Hematopoietic multipotent progenitor cell treated with erythropoietin and hydrocortisone succinate and interleukin-3 and kit ligand, for 15 days (in vitro differentiated cells): ENCODE data around the gene HIVEP1.

ENCODE experiments used
- DNase-seq: peaks from one replicate; pipeline ENCODE4 v3.0.0-alpha.2; 2015; ENCODE audit warnings: low spot score

Gene HIVEP1

GRCh38 chr6:12049165-12049564 is 37.1 kb downstream of the HIVEP1 start:
- no peak for DNase-seq

DNA sequence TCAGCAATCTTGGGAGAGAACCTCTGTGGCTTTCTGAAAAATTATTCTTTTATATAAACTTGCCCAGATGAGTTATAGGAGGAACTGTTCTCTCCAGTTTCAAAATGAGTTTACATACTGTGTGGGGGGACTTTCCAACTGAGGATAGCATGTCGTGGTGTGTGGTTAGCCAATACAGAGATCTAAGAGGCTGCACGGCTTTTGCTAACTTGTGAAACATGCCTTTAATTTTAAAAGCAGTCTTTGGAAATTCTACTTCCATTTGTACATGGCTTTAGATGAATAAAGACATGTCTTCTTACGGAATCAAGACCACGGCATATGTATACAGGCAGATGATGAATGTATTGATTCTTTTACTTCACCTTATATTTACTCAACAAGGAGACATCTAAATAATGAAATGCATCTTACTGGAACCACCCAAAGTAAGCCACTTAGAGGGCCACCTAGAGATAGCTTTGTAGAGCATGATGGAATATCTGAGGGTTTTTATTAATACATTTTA is 39.8 kb downstream of the HIVEP1 start:
- no peak for DNase-seq

DNA sequence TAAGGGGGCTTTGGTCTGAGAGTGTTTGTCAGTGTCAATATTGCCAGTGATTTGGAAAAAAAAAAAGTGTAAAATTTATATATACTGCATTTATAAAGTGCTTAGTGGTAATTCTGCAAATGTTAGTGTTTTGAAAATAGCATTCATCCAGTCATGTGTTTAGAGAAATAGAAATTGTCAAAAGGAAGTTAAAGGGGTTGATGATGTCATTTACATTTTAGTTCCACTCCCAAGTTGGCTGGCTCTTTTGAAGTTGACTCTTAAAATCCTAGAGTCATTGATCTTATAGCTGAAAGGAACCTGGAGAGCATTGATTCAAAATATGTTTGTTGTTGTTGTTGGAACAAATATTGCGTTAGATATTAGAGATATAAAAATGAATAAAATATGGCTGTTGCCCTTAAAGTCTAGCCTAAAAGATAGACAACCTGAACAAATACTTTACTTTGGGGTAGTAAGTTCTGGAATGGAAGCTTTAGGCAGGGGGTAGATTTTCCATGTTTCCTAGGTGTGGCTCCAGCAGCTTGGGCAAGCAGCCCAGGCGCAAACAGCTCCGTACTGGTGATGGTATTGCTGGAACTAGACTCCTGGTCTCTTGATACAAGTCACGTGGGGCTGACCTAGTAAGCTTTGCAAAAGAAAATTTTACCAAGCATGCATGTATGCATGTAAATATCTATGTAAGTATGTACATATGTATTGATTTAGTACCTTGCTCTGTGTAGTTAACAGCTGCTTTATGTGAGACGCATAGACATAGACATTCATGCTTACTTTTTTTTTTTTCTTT is 46.3 kb downstream of the HIVEP1 start:
- no peak for DNase-seq

GRCh38 chr6:12060780-12061609 is 48.9 kb downstream of the HIVEP1 start:
- DNase-seq = no peak

GRCh38 chr6:12062605-12063004 is 50.5 kb downstream of the HIVEP1 start:
- DNase-seq = no peak

- DNase-seq = no peak
These were observed 52.0 kb downstream of the HIVEP1 start for GRCh38 chr6:12064131-12064530.

GRCh38 chr6:12064538-12065071 is 52.5 kb downstream of the HIVEP1 start:
- DNase-seq = no peak

DNA sequence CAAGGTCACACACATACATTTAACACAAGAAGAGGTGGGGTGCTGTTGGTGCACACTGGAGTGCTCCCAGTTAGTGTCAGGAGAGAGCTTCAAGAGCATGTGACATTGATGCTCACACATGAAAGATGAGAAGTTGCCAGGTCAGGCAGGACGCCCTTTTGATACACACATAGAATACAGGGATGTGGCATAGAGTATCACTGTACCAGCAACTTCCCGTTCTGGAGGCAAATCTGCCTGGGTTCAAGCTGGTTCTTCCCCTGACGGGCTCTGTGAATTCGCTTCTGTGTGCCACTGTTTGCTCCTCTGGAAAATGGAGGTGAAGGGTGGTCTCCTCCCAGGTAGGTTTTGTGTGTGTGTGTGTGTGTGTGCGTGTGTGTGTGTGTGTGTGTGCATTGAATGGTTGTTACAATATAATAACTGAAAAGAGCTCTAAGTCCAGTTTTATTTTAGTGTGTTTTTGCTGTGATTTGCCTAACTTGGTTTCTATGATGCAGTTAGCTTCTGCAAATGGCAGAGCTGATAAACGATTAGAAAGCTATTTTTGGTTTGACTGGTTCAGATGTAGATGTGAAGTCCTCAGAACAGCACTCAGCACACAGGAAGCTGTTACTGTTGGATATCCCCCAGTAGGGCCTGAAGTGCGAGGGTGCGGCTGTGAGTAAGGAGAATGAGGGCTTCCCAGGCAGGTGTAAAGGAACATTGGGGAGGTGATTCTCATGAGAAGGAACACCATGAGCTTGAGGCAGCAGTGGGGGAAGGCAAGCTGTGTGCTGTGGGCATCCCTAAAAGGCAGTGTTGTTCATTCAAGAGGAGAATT is 53.4 kb downstream of the HIVEP1 start:
- no peak for DNase-seq

DNA sequence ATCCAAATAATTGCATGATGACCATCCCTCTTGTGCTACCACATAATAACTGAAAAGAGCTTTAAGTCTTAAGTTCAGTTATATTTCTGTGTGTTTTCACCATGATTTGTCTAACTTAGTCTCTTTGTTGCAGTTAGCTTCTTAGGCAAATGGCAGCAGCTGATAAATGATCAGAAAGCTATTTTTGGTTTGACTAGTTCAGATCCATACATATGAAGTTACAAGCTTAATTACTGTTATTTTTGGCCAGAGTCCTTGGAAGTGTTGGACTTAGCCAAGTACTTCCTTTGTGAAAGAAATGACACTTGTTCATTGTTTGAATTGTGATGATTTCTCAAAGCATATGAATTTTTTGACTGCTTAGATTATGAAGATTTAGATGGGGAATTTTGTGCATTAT is 54.2 kb downstream of the HIVEP1 start:
- DNase-seq = no peak

GRCh38 chr6:12068899-12069557 is 56.9 kb downstream of the HIVEP1 start:
- no peak for DNase-seq

GRCh38 chr6:12069891-12070529 is 57.9 kb downstream of the HIVEP1 start:
- no peak for DNase-seq

DNA sequence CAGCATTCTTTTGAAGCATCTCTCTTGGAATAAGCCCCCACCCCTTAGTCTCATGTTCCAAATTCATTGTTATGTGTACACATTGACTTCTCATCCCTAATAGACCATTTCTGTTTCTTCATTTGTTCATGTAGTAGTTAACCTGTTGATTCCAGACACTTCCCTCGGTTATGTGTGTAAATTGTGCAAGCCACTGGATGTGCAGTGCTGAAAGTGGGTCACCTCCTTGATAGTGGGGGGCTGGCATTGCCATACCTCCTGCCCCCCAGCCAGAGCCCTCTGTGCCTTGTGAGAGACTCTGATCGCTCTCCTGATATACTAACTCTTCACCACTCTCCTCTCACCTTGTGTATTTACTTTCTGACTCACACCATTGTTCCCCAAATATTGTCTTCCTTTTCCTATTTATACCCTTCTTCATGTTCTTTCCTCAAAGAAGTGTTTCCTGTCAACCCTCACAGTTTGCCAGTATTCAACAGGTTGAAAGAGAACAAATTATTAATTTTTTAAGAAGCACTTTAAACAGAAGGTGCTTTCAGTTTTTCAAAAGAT is 59.0 kb downstream of the HIVEP1 start:
- no peak for DNase-seq

DNA sequence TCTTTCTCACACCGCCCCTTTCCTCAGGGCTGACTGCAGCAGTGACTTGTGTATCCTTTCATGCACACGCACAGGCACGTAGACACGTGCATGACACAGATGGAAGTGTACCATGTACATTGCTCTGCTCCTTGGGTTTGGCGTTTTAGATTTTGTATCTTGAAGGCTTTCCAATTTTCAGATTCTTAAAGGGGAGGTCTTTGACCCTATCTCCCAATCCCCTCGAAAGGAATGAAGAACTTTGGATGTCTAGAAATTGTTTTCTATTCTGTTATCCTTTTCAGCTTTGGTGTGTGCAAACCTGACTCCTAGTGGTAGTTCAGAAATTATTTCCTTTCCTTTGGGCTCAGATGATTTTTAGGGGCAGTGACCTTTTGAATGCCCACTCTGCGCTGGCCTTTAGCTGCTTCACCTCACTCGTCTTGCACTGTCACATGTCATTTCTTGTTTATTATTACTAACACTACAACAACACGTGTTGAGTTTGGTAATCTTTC is 63.0 kb downstream of the HIVEP1 start:
- no peak for DNase-seq

DNA sequence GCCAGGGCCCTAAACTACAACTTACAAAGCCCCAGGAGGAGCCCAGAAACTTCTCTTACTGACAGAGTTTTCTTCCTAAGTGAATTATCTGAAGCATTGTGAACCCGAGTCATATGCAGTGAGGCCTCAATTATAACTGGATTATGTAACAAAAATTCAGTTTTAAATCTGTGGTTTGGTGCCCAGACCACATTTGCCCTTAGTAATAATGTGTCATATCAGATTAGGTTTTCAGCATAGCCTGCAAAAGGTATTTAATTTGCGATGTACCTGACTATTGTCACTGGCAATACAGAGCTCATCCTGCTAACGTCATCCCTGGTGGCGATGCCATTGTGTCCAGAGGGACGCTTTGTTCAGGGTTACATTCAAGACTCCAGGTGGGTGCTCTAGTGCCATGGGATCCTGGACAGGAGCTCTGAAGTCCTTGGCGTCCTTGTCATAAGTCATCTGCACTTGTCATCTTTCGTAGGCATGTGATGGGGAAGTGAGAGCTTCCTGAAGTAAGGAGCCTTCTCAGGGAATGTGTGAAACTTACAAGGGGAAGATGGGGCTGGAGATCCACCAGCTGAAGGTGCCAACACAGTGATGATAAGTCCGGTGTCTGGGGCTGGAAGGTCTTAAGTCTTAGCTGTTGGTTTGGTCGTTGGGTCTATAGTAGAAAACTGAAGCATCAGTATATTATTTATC is 65.1 kb downstream of the HIVEP1 start:
- DNase-seq = no peak

- no peak for DNase-seq
These were observed 65.9 kb downstream of the HIVEP1 start for GRCh38 chr6:12078014-12078413.

- no peak for DNase-seq
These were observed 69.7 kb downstream of the HIVEP1 start for GRCh38 chr6:12081771-12082170.

DNA sequence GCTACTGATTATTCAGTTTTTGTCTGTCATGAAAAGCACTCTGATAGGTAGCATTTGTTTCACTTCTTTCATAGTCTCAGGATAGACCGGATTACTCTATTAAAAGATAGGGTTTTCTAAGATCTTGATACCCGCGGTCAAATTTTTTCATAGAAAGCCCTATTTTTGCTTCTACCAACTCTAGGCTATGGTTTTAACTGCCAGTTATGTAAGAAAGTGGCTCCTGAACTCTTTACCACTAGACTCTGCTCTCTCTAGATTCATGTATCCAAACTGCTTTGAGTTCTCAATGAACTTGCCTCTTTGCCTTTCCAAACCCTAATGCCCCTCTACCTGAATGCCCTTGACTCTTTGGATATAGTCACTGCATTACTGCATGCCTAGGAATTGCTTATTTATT is 70.3 kb downstream of the HIVEP1 start:
- no peak for DNase-seq

GRCh38 chr6:12083302-12083701 is 71.2 kb downstream of the HIVEP1 start:
- no peak for DNase-seq

DNA sequence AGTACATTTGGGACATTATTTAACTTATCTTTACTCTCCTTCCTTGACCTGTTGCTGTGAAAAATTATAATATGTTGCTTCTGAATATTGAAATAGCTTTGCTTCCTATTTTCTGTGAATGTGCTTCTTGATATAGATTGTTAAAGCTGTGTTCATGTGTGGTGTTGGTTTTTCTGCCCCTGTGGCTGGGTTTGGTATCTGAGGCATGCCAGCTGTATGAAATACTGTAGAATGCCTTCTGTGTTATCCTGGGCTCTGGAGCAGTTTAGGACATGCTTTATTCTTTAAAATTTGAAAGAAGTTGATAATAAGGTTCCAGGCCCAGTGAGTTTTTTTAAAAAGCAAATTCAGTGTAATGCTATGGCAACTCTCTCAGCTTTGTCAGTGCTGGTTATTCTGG is 71.7 kb downstream of the HIVEP1 start:
- DNase-seq = no peak

- no peak for DNase-seq
These were observed 72.6 kb downstream of the HIVEP1 start for GRCh38 chr6:12084681-12085080.
